ENCODE results near the gene SUPT20H.

The SUPT20H gene

GRCh38 chr13:36997716-36998427 is 61.6 kb downstream of the SUPT20H start:
- H3K4me3 ChIP-seq (ENCODE audit: low read length), result peak overlapping the region; percentile 99
- TF ChIP-seq CTCF (conservative IDR thresholded peaks at IDR 0.05; ENCODE audit: low read depth, low read length), result no peak
- no peak for DNase-seq (ENCODE audit: low read depth)

GRCh38 chr13:36992362-36992761 is 67.1 kb downstream of the SUPT20H start:
- no peak for TF ChIP-seq CTCF (conservative IDR thresholded peaks at IDR 0.05; ENCODE audit: low read depth, low read length)
- no peak for DNase-seq (ENCODE audit: low read depth)
- H3K4me3 ChIP-seq (ENCODE audit: low read length), result no peak overlapping the region

DNA sequence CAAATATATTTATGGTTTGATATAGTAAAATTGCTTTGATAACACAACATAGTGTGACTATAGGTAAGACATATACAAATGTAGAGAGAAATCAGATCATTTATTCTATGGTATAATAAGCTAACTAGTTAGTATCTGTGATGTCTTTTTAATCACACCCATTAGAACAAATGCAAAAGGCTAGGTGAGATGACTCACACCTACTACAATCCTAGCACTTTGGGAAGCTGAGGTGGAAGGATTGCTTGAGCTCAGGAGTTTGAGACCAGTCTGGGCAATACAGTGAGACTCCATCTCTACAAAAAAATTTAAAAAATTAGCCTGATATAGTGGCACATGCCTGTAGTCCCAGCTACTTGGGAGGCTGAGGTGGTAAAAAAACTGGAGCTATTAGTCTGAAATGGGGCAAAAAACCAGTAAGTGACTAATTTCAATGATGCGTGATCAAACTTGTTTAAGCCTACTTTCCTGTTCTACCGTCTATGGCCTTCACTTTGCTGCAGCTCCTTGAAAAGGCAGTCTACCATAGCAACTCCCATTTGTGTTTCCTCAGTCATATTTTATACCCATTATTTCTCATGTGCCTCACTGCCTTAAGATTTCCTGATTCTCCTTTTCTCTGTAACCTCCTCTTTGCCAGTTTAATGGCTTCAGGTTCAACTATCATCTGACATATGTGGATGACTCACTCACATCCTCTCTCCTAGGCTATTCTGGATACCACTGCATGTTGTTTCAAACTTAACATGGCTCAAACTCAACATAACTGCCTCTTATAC is 72.8 kb downstream of the SUPT20H start:
- no peak overlapping the region for H3K4me3 ChIP-seq (ENCODE audit: low read length)
- TF ChIP-seq CTCF (conservative IDR thresholded peaks at IDR 0.05; ENCODE audit: low read depth, low read length), result no peak
- DNase-seq (ENCODE audit: low read depth), result no peak

DNA sequence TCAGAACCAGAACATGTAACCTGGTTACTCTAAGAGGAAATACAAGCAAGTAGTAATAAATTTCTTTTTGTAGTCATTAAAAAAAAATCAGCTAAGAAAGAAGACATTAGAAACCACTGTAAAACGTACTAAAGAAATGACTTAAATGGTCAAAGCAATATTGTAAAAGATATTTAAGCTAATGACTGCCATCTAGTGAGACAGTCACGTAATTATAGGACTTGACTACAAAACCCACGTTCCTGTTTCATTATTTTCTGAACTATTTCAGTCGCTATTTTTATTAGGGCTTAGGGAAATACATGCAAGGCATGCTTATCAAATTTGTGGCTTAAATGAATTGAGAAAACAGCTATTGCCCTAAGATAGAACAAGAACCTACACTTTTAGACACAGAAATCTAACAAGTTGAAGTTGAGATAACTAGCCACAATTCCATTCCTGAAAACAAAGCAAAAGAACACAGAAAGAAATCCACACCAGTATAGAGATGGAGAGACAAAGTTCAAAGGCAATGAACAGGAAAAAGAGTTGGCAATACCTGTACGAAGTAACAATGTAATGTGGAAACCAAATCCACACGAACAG is 78.2 kb downstream of the SUPT20H start:
- no peak for DNase-seq (ENCODE audit: low read depth)
- peak; percentile 49 for TF ChIP-seq CTCF (conservative IDR thresholded peaks at IDR 0.05; ENCODE audit: low read depth, low read length)

DNA sequence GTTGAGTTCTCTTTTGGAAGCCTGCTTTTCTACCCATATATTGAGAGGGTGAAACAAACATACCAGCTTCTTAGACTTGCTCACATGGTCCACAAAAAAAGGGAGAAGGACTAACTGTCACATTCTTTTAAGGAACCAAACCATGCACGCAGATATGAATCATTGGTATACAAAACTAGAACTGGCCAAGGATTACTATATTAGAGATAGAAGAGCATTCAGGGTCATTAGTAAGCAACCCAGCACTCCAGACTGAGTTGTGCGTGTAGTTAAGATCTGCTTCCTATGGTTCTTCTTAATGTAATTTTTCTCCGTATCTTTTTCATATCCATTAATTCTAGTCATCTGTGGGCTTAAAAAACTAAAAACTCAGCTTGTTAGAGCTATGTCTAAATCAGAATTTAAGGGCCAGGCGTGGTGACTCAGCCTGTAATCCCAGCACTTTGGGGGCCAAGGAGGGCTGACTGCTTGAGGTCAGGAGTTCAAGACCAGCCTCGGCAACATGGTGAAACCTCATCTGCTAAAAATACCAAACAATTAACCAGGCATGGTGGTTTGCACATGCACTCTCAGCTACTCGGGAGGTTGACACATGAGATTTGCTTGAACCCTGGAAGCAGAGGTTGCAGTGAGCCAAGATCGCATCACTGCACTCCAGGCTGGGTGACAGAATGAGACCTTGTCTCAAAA is 80.0 kb downstream of the SUPT20H start:
- no peak overlapping the region for H3K4me3 ChIP-seq (ENCODE audit: low read length)
- no peak for DNase-seq (ENCODE audit: low read depth)
- TF ChIP-seq CTCF (conservative IDR thresholded peaks at IDR 0.05; ENCODE audit: low read depth, low read length), result no peak

More for the DNA sequence above, 78.2 kb downstream of the SUPT20H start:
- no peak overlapping the region for H3K4me3 ChIP-seq (ENCODE audit: low read length)

GRCh38 chr13:36975172-36975571 is 84.3 kb downstream of the SUPT20H start:
- no peak for TF ChIP-seq CTCF (conservative IDR thresholded peaks at IDR 0.05; ENCODE audit: low read depth, low read length)
- no peak overlapping the region for H3K4me3 ChIP-seq (ENCODE audit: low read length)
- no peak for DNase-seq (ENCODE audit: low read depth)

All from retinal pigment epithelial cell (primary cell).